Islet of Langerhans (tissue), 1 donor: Measurements from ENCODE around the gene PTPN6.

Experiments used
- FAIRE-seq: peaks from one replicate; lab custom pipeline; 2011; peaks lifted over from hg19 to GRCh38; lab: Jason Lieb, UNC

PTPN6 gene

GRCh38 chr12:6956021-6956727, 5.0 kb downstream of the PTPN6 start:
- no peak for FAIRE-seq

- no peak for FAIRE-seq
Measured at GRCh38 chr12:6957151-6957701, 6.1 kb downstream of the PTPN6 start.

GRCh38 chr12:6957741-6958608, 6.8 kb downstream of the PTPN6 start:
- FAIRE-seq, result no peak

- no peak for FAIRE-seq
Measured at GRCh38 chr12:6958609-6959057, 7.5 kb downstream of the PTPN6 start.

- FAIRE-seq, result no peak
Measured at GRCh38 chr12:6959058-6959804, 8.1 kb downstream of the PTPN6 start.

- FAIRE-seq, result no peak
Measured at GRCh38 chr12:6959805-6960592, 8.8 kb downstream of the PTPN6 start.

GRCh38 chr12:6960593-6961277, 9.6 kb downstream of the PTPN6 start:
- FAIRE-seq, result no peak

GRCh38 chr12:6961278-6961694, 10.1 kb downstream of the PTPN6 start:
- FAIRE-seq, result no peak

- FAIRE-seq, result no peak
Measured at GRCh38 chr12:6961695-6962284, 10.6 kb downstream of the PTPN6 start.

GRCh38 chr12:6962285-6963015, 11.3 kb downstream of the PTPN6 start:
- FAIRE-seq, result no peak

GRCh38 chr12:6963016-6963731, 12.0 kb downstream of the PTPN6 start:
- no peak for FAIRE-seq

- FAIRE-seq, result no peak
Measured at GRCh38 chr12:6963791-6964413, 12.7 kb downstream of the PTPN6 start.

- FAIRE-seq, result no peak
Measured at GRCh38 chr12:6964605-6965025, 13.5 kb downstream of the PTPN6 start.

GRCh38 chr12:6965026-6965661, 14.0 kb downstream of the PTPN6 start:
- FAIRE-seq, result no peak

GRCh38 chr12:6965714-6966113, 14.6 kb downstream of the PTPN6 start:
- no peak for FAIRE-seq

GRCh38 chr12:6966351-6966750, 15.2 kb downstream of the PTPN6 start:
- FAIRE-seq, result no peak

- no peak for FAIRE-seq
Measured at GRCh38 chr12:6967651-6968100, 16.5 kb downstream of the PTPN6 start.

- FAIRE-seq, result no peak
Measured at GRCh38 chr12:6968426-6968825, 17.3 kb downstream of the PTPN6 start.
